Upper lobe of left lung (tissue), 4 donors: ENCODE data around the gene WBP1.

Experiments
- CTCF ChIP-seq, 6 experiments: fragments of 450-650 bp in 4 of 6; fragments of 200-600 bp in 2 of 6; sonication (generic) in 2 of 6; IDR thresholded peaks; one replicate each; pipeline ENCODE4 v1.5.1; 2016 to 2019; ENCODE audit warnings: antibody characterized with exemption in 6 of 6
- EP300 ChIP-seq, 4 donors: sonication (generic); formaldehyde crosslinking; IDR thresholded peaks; one replicate each; pipeline ENCODE4 v1.5.1; 2017; ENCODE audit warnings: antibody characterized with exemption in 4 of 4, control low read depth in 2 of 4
- POLR2A ChIP-seq, 4 donors: fragments of 450-650 bp; IDR thresholded peaks; one replicate each; pipeline ENCODE4 v1.5.1; 2016 to 2017; ENCODE audit warnings: antibody characterized with exemption in 4 of 4, mild to moderate bottlenecking in 2 of 4
- POLR2AphosphoS5 ChIP-seq, 2 donors: sonication (generic); formaldehyde crosslinking; IDR thresholded peaks; one replicate each; pipeline ENCODE4 v1.5.1; 2017; ENCODE audit warnings: antibody characterized with exemption in 2 of 2

- TF ChIP-seq POLR2A (IDR thresholded peaks at IDR 0.05) (no peak), CTCF (IDR thresholded peaks at IDR 0.05) (no peak), EP300 (IDR thresholded peaks at IDR 0.05) (no peak), POLR2AphosphoS5 (IDR thresholded peaks at IDR 0.05) (no peak)
Measured at GRCh38 chr2:74498500-74499266, 40.4 kb downstream of the WBP1 start.
